Stimulated activated CD8-positive, alpha-beta memory T cell treated with anti-CD3 and anti-CD28 coated beads, Interleukin-7, amount 100 ng/mL, for 4 hours (primary cell): ENCODE measurements around the gene OLFML2A.
"Not testable (repeated sequence)": the region's sequence is repeated elsewhere in the genome, so short reads cannot be mapped to it uniquely, and the experiment has no call there.

Experiments used
- DNase-seq, 2 donors: peaks; one replicate each; pipeline ENCODE4 v3.0.0-alpha.2; 2020; ENCODE audit warnings: low read depth in 2 of 2

The OLFML2A gene

DNA sequence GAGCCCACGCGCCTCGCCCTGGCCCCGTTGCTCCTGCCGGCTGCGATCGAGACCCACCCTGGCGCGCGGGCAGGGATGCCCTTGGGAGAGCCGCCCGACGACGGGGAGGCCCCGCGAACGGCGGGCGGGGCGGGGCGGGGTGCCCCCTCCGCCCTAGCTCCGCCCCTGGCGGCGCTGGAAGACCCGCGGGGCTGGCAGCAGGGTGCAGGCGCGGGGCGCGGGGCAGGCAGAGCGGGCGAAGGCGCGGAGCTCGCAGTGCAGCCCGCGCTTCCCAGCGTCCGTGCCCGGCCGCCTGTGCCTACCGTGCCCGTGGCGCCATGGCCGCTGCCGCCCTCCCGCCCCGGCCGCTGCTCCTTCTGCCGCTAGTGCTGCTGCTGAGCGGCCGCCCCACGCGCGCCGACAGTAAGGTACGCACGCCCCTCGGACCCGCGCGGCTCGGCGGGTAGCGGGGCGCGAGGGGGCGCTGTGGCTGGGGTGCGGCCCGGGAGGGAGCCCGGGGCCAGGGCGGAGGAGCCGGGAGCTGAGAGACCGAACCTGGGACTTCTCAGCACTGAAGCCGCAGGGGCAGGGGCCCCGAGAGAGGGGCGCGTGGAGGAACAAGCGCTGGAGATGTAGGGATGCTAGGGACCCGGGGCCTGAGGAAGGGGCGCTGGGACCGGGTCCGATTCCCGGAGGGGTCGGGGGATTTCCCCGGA, at the start of gene OLFML2A:
Gene OLFML2A (plus strand): TSS at position 180 of the 695 bp plus-strand sequence. CDS start 138 bp downstream, at position 318.
- peak in 1 of 2 donors; percentile 8 for DNase-seq

DNA sequence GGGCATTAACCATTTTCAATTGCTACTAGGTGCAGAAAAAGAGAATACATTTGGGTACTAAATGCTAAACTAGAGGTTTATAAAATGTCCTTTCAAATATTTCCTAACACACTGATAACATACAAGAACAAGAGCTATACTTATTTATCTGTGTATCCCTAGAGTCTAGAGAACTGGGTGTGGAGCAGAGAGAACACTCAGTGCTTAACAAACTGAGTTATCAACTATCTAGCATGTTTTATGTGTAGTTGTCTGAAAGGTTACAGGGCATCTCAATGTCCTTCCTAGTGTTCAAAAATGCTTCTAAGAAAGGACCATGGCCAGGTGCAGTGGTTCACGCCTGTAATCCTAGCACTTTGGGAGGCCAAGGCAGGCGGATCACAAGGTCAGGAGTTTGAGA, 46.2 kb upstream of the OLFML2A start:
- DNase-seq: no peak

DNA sequence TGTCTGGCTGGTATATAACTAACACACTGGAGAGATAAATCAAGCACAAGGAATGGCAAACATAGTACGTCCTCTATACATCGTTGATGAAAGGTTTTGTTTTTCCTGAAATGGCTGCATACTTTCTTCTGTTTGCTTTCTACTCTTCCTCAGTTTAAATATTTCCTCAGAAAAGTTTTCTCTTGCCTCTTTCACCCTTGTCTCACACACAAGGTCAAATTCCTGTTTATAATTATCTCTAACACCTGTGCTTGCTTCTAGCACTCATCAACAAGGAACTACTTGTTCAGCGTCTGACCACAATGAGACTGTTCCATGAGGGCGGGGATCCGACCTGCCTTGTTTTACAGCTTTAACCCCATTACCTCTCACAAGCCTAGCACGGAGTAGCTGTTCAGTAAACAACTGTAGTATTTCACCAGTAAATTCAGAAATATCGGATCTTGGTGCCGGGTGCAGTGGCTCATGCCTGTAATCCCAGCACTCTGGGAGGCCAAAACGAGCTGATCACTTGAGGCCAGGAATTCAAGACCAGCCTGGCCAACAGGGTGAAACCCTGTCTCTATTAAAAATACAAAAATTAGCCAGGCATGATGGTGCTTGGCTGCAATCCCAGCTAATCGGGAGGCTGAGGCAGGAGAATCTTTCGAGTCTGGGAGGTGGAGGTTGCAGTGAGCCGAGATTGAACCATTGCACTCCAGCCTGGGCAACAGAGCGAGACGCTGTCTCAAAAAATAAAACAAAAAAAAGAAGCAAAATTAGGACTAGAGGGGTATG, 42.8 kb upstream of the OLFML2A start:
- DNase-seq: no peak

DNA sequence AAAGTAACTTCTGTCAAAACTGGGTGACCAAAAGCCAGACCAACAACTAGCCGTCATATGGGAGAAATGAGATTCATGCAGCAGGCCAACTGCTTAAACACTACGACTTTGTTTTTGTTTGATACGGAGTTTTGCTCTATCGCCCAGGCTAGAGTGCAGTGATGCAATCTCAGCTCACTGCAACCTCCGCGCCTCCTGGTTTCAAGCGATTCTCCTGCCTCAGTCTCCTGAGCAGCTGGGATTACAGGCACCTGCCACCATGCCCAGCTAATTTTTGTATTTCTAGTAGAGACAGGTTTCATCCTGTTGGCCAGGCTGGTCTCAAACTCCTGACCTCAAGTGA, 42.2 kb upstream of the OLFML2A start:
- not testable (repeated sequence) for DNase-seq

DNA sequence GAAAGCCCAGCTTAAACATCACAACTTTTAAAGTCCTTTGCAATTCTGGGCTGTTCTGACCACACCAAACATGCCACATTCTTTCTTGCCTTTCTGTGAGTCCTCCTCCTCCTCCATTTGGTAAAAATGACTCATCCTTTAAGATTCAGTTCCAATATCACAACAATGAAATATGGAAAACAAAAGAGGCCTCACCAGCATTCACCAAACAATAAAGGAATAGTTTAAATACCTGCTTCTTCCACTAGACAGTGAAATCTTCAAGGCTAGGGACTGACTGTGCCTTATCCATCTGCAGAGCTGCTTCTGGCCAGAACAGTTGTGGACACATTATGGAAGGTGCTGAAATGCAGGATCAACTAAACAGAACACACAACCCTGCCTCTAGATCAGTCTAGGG, 41.8 kb upstream of the OLFML2A start:
- DNase-seq: no peak

DNA sequence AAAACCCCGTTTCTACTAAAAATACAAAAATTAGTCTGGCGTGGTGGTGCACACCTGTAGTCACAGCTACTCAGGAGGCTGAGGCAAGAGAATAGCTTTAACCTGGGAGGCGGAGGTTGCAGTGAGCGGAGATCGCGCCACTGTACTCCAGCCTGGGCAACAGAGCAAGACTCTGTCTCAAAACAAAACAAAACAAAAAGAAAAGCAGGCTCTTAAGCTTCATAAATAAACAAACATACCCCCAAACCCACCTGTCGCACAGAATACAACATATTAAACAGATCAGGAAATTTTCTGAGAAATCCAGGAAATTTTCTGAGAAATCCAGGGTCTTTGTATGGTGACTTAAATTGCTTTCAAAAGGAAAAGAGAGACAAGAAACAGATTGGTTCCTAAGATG, 38.9 kb upstream of the OLFML2A start:
- DNase-seq: not testable (repeated sequence)

DNA sequence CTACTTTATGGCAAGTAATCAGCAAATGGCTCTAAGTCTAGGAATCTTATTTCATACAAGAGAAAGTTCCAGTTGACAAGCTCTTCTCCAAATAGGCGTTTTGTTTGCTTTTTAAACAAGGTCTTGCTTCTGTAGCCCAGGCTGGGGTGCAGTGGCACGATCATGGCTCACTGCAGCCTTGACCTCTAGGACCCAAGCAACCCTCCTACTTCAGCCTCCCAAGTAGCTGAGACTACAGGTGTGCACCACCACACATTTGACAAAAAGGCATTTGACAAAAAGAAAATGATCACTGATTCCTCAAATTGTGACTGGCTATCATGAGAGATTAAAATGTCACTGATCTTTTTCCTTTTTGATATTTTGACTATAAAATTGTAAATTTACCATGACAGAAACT, 37.6 kb upstream of the OLFML2A start:
- DNase-seq: no peak

DNA sequence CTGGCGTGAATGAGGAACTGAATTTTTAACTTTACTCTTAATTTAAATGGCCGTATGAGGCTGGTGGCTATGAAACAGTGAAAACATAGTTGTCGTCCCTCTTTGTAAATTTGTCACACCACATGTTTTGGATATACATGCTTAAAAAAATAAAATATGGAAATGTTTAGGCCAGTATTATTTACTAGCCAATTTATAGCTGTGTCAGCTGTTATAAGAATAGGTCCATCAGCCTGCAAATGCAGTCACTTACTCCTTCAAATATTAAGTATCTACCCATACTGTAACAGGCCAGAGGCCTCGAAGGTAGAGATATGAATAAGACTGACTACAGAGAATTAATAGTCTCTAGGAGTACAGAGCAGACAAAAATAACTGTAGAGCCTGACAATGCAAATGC, 35.8 kb upstream of the OLFML2A start:
- no peak for DNase-seq

DNA sequence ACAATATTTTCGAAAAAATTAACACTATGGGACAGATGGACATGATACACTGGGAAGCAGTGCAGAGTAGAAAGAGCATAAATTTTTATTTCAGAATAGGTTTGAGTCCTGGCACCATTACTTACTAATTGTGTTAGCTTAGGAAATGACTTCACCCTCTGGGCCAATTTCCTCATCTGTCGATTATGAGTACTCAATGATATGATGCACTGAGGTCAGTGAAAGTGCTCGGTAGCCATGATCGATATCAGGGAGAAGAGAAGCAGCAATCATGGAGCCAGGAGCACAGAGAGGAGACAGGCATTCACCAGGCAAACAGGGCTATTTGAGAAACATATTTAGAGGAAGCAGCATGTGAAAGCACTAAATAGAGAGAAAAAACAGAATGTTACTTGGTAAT, 35.3 kb upstream of the OLFML2A start:
- DNase-seq: no peak

- no peak for DNase-seq
These were observed 34.0 kb upstream of the OLFML2A start for GRCh38 chr9:124742940-124743339.

GRCh38 chr9:124743686-124744348, 33.1 kb upstream of the OLFML2A start:
- DNase-seq: no peak

- DNase-seq: no peak
These were observed 29.9 kb upstream of the OLFML2A start for GRCh38 chr9:124747065-124747464.

GRCh38 chr9:124749284-124749683, 27.6 kb upstream of the OLFML2A start:
- DNase-seq: no peak

GRCh38 chr9:124749781-124750180, 27.2 kb upstream of the OLFML2A start:
- no peak for DNase-seq

- DNase-seq: no peak
These were observed 24.0 kb upstream of the OLFML2A start for GRCh38 chr9:124752967-124753366.

- DNase-seq: no peak
These were observed 22.6 kb upstream of the OLFML2A start for GRCh38 chr9:124754289-124754688.

- DNase-seq: no peak
These were observed 21.9 kb upstream of the OLFML2A start for GRCh38 chr9:124755061-124755460.

GRCh38 chr9:124756011-124756410, 20.9 kb upstream of the OLFML2A start:
- no peak for DNase-seq

- DNase-seq: no peak
These were observed 19.3 kb upstream of the OLFML2A start for GRCh38 chr9:124757616-124758015.

- DNase-seq: no peak
These were observed 18.9 kb upstream of the OLFML2A start for GRCh38 chr9:124758061-124758460.

DNA sequence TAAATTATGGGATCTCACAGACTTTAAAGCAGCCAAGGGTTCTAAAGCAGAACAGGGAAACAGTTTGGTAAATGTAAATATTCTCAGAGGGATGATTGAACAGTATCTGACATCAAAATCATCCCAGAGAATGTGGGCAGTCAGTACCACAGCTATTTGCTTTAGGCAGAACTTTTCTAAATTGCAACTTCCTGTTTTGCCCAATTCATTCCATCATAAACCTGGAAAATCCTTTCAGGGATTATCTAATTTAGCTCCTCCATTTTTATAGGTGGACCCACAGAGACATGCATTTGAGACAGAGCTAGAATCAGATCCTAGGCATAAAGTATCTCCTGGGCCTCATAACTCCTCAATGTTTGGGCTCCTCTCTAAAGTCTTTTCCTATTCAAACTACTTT, 18.2 kb upstream of the OLFML2A start:
- DNase-seq: no peak

DNA sequence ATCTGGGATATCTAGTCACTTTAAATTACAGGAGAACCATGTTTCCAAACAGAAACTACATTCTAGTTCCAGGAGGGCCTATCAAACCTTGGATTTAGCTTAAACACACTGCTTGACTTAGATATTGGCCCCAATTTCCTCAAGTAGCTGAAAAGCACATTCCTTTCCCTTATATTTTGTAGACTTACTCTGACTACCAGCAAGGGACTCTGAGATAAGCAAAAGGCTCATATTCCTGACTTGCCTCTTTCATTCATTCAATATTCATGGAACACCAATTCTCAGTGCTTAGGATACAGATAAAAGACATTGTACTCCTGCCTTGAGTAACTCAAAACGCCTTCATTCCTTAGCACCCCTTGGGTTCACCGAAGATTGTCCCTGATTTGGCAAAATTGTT, 17.6 kb upstream of the OLFML2A start:
- DNase-seq: no peak

GRCh38 chr9:124760719-124761118, 16.2 kb upstream of the OLFML2A start:
- DNase-seq: no peak
